ENCODE data around the gene SFTA2.
"Not testable (repeated sequence)": the region's sequence is repeated elsewhere in the genome, so short reads cannot be mapped to it uniquely, and the experiment has no call there.

The SFTA2 gene

DNA sequence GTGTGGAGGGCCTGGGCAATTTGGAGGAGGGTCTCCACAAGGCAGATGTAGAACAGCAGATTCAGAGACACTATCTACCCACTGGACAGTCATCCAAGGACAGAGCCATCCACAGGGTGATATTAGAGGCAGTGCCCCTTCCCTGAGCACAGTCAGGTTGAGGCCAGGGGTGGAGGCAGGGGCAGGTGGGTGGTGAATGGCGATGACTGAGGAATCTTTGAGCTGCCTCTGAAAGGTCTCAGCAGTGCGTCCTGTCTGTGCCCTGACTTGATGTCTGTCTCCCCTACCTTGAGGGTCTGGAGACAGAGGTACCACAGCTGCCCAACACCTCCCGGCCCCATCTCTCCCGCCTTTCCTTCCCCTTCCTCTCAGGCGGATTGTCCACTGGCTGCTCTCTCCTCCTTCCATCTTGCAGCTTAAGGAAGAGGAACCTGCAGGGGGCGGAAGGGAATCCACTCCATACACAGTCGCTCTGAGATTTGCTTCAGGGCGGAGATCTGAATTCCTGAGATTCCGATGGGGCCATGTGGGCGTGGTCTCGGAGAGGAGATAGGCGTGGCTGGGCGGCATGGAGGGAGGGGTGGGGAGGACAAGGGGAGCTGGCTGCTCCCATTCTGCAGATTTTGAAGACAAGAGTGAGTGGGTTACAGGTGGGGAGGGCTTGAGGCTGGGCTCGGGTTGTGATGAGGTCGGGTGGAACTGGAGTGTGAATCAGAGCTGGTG lies 10.5 kb upstream of the SFTA2 start:
- DNase-seq, result no peak

DNA sequence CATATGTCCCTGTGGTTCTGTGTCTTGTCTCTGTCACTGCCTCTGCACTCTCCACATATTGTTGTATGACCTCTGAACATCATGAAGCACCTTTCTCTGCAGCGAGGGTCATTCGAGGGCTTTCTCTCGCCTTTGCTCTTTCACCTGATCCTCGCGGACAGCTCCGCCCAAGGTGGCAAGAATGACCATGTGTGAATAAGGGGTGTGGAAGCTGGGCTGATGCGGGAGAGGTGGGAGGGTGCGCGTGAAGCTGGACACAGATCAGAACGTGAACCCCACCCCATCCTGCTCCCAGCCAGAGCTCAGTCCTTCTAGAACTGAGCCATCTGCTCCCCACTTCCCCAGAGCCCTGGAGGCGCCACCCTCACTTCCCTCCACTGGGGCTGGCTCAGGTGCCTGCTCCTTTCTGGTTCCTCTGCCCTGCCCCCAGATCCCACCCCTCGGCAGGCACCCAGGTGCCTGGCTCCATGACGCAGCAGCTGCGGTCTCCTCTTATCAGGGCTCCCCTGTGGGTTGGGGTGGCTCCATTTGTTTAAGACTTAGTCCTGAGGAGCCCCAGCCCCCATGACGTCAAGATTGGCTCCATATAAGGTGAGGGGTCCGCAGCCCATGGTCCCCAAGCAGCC lies 8.5 kb upstream of the SFTA2 start, which contains the start of gene MUCL3:
Gene MUCL3, plus strand, starts transcription at position 613 of the 626 bp plus-strand sequence. CDS start 27 bp downstream, outside the sequence.
- DNase-seq, result no peak

DNA sequence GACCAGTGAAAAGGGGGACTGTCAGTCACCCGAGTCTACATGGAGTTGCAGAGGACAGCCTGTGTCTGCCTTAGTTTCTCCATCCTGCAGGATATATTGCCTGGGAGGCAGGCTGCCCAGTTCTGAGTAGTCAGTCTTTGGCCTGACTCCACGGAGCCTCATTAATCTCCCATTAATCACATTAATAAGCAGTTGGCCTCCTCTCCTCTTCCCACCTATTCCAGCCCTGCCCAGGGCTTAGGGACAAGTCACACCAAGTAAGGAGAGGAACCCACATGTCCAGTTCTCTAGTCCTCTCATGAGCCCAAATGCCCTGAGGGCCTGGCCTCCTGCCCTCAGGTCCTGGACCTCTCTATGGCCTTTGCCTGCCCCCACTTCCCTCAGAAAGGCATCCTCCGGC lies 7.5 kb upstream of the SFTA2 start:
- DNase-seq, result no peak

DNA sequence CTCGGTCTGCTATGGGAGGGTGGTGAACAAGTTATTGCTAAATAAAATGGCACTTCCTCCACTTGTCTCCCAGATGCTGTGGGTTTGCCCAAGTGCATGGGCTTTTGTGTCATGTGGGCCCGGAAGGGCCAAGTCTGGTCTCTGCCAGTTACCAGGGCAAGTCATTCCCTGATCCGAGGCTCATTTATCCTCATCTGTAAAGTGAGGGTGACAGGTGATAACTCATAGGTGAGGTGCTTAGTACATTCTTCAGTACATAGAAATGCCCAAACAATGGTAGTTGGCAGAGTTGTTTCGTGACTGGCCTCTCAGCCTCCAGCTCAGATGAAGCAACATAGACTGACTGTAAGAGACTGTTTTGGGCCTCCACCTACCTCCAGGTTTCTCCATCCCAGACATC lies 6.8 kb upstream of the SFTA2 start:
- no peak for DNase-seq

DNA sequence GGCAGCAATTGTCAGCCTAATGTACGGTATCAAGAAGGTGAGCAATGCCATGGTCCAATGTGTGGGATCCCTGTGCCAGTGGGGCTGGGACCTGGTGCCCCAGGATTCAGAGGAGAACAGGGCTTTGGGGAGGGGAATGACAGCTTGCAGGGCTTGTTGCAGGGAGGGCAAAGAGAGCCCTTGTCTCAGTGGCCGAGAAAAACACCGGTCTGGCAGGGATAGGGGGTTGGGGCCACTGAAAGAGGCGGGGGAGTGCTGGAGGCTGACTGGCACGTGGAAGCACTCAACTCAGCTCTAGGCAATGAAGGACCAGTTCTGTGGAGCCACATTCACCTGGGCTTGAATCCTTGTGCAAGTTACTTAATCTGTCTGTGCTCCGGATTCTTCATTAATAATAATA lies 5.3 kb upstream of the SFTA2 start:
- DNase-seq, result no peak

DNA sequence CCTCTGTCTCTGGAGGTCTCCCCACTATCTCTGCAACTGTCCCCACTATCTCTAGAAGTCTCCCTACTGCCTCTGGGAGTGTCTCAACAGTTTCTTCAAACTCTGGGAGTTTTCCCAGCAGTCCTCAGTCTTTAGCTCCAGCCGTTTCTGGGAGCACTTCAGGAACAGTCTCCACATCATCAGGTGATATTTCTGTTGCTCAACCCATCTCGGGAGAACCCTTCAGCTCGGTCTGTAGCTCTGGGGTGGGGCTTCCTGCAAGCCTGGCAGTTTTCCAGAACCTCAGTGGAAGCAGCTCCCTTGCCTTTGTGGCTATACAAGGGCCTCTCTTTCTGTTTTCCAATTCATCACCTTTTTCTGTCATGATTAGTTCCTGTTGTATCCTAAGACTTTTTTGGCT lies 3.0 kb upstream of the SFTA2 start:
- DNase-seq, result no peak

DNA sequence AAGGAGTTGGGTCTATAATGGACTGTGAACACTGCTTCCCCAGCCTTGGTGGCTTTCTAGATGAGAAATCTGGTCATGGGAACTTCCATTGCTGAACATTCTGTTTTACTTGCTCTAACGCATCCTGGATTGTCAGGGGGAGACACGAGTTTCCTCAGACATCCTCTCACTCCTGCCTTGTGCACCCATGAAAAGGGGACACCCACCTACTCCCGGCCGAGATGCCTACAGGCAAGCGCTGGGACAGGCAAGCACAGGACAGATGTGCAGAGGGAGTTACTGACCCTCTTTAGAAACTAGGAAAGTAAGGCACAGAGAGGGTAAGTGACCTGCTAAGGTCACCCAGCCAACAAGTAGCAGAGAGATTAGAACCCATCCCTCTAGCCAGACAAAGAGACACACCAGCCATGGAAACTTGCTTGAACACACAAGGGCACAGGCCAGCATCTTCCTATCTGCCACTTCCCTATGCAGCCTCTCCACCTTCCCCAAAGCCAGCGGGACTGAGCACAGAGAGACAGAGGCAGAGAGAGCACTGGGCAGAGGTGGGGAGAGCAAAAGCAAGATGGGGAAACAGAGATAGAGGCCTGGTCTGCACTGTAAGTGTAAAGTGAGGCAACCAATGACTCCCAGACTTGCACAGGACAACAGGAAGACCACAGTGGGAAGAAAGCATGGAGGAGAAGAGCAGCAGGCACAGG lies 845 bp upstream of the SFTA2 start:
- DNase-seq, result no peak

DNA sequence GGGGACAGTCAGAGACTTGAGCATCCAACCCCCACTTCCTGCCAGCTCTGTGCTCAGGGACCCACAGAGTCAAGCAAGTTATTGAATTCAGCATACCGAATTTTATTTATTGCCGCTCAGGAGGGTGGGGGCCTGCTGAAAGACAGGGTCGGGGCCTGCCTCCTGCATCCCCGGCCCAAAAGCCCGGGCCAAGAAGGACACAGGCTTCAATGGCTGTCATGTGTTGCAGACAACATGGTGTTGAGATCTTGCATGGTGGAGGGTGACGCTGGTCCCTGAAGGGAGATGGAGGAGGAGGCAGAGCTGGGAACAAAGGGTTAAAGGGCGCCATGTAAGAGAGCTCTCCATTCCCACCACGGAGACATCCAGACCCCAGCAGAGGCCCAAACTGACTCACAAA lies 698 bp downstream of the SFTA2 start:
- DNase-seq, result no peak

DNA sequence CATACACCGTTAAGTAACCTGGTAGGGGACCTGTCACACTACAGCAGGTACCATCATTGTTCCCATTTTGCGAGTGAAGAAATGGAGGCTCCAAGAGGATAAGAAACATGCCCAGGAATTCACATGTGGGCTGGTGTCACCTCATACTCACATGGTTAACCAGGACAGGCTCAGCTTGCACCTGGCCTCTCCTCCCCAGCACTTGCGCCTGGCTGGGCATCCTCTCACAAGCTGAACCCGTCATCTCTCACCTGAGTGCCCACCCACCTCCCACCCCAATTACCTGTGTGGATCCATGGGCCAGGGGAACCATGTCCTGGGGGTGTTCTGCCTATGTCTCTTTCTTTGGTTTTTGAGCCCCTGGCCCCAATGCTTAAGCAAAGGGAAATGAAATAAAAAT lies 1.5 kb downstream of the SFTA2 start:
- no peak for DNase-seq

DNA sequence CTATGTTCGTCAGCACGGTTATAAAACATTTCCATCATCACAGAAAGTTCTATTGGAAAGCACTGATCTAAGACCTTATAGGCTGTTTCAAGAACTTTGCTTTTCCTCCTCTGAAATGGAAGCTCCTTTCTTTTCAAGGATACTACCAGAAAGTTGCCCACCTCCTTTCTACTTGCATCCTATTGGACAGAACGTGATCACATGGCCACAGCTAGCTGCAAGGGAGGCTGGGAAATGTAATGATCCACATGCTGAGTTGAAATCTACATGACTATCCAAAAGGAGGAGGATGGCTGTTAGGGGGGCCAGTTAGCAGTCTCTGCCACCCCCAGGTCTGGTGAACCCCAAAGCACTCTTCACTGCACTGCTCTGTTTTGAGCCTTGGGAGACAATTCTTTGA lies 3.3 kb downstream of the SFTA2 start:
- DNase-seq, result no peak

DNA sequence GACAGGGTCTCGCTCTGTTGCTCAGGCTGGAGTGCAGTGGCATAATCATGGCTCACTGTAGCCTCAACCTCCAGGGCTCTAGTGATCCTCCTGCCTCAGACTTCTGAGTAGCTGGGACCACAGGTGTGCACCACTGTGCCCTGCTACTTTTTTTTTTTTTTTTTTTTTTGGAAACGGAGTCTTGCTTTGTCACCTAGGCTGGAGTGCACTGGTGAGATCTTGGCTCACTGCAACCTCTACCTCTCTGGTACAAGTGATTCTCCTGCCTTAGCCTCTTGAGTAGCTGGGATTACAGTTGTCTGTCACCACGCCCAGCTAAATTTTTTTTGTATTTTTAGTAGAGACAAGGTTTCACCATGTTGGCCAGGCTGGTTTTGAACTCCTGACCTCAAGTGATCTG lies 4.9 kb downstream of the SFTA2 start:
- not testable (repeated sequence) for DNase-seq

DNA sequence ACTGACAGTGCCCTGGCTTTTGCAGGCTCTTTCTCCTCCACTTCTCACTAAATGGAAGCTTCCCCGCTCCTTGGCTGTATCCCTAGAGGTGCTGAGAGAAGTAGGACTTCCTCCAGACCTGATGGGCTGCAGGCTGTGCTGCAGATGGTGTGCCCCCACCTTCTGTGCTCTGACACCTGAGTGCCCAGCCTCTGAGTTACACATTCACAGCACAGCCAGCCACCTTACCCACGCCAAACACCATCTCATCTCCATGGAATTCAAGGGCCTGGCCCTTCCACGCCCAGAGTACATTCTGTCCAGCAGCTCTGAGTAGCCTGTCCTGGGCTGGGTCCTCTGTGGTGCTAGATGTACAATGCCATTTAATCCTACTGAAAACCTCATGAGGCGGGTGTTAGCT lies 5.3 kb downstream of the SFTA2 start:
- no peak for DNase-seq

DNA sequence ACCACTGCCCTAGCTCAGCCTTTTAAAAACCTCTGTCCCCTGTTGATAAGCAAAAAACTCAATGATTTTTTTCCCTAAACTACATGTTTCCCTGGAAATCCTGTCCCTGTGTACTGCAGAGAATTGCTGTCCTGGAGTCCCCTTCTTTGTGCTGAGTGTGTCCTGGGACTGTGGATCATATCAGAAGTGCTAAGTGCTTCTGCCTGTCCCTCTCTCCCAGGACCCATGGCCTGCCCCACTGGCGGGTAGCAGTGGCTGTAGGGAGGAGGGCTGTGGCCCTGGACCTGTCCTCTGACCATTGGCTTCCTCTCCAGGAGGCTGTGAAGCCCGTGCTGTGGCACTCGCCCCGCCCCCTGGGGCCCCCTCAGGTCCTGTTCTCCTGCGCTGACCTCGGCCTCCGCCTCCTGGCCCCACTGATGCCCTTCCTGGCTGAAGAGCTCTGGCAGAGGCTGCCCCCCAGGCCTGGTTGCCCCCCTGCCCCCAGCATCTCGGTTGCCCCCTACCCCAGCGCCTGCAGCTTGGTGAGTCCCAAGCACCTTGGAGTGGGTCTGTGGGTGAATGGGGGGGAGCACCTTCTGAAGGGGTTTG lies 7.8 kb downstream of the SFTA2 start:
- not testable (repeated sequence) for DNase-seq

DNA sequence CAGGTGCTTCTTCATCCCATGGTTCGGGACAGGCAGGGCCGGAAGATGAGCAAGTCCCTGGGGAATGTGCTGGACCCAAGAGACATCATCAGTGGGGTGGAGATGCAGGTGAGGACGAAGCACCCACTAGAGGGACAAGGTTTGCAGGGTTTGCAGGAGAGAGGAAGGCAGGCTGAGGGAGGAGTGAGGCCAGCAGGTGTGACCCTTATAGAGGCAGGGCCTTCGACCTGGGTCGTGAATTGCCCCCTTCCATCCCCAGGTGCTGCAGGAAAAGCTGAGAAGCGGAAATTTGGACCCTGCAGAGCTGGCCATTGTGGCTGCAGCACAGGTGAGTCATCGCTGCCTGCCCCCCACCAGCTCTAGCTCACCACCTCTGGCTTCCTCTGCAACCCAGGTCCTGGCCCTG lies 9.5 kb downstream of the SFTA2 start:
- DNase-seq, result no peak

DNA sequence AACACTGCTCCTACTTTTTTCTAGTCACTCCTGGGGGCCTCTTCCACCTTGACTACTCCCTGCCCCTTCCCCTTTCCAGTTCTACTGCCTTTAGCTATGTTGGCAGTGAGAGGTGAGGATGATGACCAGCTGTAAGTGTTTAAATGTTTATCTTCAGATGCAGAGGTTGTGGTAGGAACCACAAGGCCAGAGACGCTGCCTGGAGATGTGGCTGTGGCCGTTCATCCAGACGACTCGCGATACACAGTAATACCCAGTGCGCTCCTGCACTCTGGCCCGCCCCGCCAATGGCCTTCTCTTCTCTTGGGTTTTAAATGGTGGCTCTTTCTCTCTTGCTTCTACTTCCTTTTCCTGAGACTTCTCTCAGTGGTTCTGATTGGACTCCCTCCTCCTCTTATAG lies 13.3 kb downstream of the SFTA2 start:
- DNase-seq, result no peak

DNA sequence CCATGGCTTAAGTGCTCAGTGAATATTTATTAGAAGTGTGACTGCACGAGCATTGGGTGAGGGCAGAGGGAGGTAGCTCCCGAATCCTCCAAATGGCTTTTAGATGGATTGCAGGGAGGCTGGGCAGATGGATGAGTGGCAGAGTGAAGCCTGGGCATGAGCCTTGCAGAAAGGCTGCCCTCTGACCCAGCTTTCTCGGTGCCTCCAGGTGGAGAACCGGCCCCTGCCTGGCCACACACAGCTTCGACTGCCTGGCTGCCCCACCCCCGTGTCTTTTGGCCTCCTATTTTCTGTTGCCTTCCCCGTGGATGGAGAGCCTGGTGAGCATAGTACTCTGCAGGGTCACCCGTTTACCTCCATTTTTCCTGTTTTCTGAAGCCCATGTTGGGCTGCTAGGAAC lies 14.5 kb downstream of the SFTA2 start:
- DNase-seq, result no peak

DNA sequence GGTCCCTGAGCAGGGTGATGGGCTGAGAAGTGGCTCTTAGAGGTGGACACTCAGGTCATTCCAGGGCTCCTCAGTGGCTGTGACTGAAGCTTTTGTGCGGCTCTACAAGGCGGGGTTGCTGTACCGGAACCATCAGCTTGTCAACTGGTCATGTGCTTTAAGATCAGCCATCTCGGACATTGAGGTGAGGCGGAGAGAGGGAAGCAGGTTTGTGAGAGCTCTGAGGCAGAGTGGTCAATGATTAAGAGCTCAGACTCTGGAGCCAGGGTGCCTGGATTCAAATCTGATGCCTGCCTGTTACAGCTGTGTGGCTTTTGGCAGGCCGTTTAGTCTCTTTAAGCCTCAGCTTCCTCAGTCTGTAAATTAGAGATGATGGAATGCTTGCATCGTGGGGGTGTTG lies 14.9 kb downstream of the SFTA2 start:
- no peak for DNase-seq

DNA sequence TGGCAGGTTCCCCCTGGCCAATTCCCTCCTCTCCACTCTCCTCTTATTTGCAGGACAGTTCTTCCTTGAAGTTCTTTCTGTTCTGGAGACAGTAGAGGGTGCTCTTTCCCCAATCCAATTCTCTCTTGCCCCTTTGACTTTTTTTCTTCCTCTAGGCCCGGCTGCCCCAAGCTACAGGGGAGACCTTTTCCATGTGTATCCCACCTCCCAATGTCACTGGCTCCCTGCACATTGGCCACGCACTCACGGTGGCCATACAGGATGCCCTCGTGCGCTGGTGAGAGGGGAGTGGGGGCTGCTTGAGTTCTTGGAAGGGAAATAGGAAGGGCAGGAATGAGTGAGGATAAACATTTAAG lies 16.4 kb downstream of the SFTA2 start:
- DNase-seq, result no peak

DNA sequence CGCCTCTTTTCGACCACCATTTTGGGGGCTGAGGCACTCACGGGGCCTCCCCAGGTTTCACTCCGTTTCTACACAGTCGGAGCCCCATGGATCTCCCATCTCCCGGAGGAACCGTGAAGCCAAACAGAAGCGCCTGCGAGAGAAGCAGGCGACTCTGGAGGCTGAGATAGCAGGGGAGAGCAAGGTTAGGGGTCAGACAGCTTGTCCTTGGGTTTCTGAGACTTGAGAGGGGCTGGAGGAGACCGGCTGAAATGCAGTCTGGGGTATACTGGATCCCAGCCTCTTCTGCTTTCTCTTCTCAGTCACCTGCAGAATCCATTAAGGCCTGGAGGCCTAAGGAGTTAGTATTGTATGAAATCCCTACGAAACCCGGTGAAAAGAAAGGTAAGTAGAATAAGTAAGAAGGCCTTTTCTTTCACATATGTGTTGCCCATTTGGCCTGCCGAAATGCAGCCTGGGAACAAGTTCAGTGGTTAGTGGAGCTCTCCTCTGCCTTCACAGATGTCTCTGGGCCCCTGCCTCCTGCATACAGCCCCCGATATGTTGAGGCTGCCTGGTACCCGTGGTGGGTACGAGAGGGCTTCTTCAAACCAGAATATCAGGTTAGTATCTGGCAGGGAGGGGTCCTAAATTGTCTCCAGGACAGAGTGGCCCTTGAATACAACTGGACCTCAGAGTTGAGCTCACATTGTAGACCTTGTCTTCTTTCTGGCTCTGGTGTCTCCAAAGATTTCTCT lies 16.9 kb downstream of the SFTA2 start:
- DNase-seq, result no peak

DNA sequence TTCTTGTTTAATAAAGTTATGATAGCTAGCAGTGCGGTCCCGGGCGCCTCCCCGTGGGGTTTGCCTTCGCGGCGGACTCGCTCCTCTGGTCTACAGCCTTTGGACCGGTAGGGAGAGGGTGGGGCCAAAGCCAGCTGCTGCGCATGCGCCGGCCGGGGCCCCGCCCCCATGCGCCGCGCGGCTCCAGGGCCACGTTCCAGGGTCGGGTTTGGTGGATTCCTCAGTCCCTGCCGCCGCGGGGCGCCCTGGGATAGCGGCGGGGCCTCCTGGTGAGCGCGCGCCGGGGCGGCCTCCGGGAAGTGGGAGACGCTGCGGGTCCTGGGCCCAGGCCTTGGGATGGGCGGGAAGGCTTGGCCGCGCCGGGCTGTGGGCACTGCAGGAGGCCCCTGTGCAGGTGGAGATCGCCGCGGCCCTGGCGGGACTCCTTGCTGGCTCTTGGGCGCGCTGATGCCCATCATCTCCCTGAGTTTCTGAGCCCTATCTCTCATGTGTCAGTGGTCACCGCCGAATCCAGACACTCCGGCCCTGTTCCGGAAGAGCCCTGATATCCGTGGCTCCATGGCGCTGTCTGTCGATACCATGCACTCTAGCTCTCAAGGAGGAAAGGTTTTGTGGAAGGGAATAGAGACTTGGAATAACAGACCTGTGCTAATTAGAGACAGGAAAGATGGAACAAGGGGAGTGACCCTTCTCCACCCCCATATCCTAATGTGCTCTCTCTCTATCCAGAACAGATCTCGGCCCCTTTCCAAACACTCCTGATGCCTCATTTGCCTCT lies 17.7 kb downstream of the SFTA2 start, which contains the start of gene VARS2:
Gene VARS2, plus strand, starts transcription at position 163 of the 778 bp plus-strand sequence. Its CDS starts 599 bp downstream, at position 762.
- peak; percentile 83 to 86 for DNase-seq

DNA sequence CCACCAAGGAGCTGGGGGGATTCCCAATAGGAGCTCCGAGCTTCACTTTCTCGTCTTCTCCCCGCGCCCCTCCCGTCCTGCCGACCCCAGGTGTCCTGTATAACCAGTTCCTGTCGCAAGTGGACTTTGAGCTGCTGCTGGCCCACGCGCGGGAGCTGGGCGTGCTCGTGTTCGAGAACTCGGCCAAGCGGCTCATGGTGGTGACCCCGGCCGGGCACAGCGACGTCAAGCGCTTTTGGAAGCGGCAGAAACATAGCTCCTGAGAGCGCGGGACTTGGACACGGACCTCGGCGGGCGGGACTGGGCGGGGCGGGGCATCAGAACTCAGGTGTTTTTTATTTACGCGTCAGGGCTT lies 18.3 kb downstream of the SFTA2 start:
- DNase-seq, result no peak

All from stimulated activated CD4-positive, alpha-beta T cell treated with anti-CD3 and anti-CD28 coated beads, Interleukin-4, amount 100 ng/mL, for 4 hours (primary cell).